AG09309 (cell line): Measurements from ENCODE around the gene FOXO6.

ENCODE experiments used
- DNase-seq: peaks from one replicate; pipeline ENCODE4 v3.0.0-alpha.2; 2010; ENCODE audit warnings: low read depth
- H3K4me3 ChIP-seq: 2 replicates; pipeline ENCODE4 v1.5.1; 2011; ENCODE audit warnings: mild to moderate bottlenecking, low read depth, low read length, moderate library complexity; ENCODE audit not compliant: control insufficient read depth
- CTCF ChIP-seq: IDR thresholded peaks from 2 replicates; pipeline ENCODE4 v1.5.1; 2011; ENCODE audit warnings: mild to moderate bottlenecking, low read depth, low read length, inconsistent platforms; ENCODE audit not compliant: insufficient read depth, control insufficient read depth; ENCODE audit errors: missing control alignments

Gene FOXO6

GRCh38 chr1:41412748-41413147 lies 51.5 kb downstream of the FOXO6 start:
- no peak overlapping the region for H3K4me3 ChIP-seq
- TF ChIP-seq CTCF = no peak
- DNase-seq = no peak

GRCh38 chr1:41413748-41414281 lies 52.6 kb downstream of the FOXO6 start:
- TF ChIP-seq CTCF = no peak
- no peak overlapping the region for H3K4me3 ChIP-seq
- no peak for DNase-seq

- no peak for DNase-seq
- no peak for TF ChIP-seq CTCF
- no peak overlapping the region for H3K4me3 ChIP-seq
Measured at GRCh38 chr1:41414296-41414695, 53.1 kb downstream of the FOXO6 start.

DNA sequence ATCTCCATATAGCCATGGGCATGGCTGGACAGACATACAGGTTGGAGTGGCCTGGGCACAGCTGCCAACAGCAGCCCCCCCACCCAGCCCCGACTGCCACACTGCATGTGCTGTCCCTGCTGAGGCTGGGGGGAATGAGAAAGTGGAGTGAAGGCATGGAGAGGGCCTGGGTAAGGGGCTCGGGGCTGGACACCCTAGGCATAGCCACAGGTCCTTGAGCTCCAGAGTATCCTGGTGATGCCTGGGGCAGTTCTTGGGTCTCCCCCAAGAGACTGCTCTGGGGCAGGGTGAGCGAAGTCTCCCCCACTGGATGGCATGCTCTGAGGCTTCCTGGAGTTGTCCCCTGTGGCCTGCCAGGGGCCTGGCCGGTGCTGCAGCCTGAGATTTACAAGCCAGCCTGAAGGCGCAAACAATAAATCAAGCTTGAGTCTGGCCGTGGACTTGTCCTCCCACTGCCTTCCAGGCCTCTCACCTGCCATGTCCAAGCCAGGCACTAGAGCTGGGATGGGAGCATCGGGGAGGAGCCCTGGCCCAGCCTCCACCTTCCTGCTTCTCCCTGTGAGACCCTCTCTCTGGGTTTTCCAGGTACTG lies 53.6 kb downstream of the FOXO6 start:
- TF ChIP-seq CTCF = no peak
- DNase-seq = no peak
- no peak overlapping the region for H3K4me3 ChIP-seq

DNA sequence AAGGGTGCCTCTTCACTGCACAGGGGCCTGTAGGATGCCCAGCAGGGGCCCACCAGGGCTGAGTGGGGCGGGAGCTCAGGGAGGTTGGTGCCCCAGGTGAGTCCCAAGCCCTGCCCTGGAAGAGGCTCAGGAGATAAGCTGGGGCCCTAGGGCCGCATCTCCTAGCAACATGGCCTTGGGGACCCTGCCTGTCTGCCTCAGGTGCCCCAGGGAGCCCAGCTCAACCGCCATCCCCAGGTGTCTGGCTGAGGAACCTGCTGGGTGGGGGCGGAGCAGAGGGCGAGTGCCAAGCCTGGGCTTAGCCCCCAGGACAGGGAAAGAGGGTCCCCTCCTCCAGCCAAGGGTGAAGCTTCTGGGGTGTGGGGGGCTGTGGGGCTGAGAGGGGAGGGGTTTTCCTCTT lies 54.8 kb downstream of the FOXO6 start:
- H3K4me3 ChIP-seq = no peak overlapping the region
- TF ChIP-seq CTCF = no peak
- no peak for DNase-seq

GRCh38 chr1:41416552-41417334 lies 55.5 kb downstream of the FOXO6 start:
- TF ChIP-seq CTCF = peak; percentile 95
- peak; percentile 17 for DNase-seq
- H3K4me3 ChIP-seq = no peak overlapping the region

- DNase-seq = no peak
- no peak for TF ChIP-seq CTCF
- no peak overlapping the region for H3K4me3 ChIP-seq
Measured at GRCh38 chr1:41417335-41417682, 56.1 kb downstream of the FOXO6 start.
